ENCODE results near the gene PLIN5.

DNA sequence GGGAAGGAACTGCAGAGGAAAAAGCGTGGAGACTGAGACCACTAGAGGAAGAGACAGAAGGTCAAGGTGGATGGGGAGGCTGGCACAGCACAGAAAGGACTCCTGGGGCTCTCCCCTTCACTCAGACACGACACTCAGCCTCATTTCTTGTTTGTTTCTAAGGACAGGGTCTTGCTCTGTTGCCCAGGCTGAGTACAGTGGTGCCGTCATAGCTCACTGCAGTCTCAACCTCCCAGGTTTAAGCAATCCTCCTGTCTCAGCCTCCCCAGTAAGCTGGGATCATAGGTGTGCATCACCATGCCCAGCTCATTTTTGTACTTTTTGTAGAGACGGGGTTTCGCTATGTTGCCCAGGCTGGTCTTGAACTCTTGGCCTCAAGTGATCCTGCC is 35.9 kb upstream of the PLIN5 start:
- TF ChIP-seq, protein P1, sequence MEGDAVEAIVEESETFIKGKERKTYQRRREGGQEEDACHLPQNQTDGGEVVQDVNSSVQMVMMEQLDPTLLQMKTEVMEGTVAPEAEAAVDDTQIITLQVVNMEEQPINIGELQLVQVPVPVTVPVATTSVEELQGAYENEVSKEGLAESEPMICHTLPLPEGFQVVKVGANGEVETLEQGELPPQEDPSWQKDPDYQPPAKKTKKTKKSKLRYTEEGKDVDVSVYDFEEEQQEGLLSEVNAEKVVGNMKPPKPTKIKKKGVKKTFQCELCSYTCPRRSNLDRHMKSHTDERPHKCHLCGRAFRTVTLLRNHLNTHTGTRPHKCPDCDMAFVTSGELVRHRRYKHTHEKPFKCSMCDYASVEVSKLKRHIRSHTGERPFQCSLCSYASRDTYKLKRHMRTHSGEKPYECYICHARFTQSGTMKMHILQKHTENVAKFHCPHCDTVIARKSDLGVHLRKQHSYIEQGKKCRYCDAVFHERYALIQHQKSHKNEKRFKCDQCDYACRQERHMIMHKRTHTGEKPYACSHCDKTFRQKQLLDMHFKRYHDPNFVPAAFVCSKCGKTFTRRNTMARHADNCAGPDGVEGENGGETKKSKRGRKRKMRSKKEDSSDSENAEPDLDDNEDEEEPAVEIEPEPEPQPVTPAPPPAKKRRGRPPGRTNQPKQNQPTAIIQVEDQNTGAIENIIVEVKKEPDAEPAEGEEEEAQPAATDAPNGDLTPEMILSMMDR (conservative IDR thresholded peaks at IDR 0.05 in 1 of 2, IDR thresholded peaks at IDR 0.05 in 1 of 2; ENCODE audit: low read depth in 1 of 2, low read length in 2 of 2): no peak
- TF ChIP-seq EZH2 (IDR thresholded peaks at IDR 0.05; ENCODE audit: low read length, missing control alignments): no peak
